C1 segment of cervical spinal cord (tissue), 14 donors: Measurements from ENCODE around the gene PCDHA8.
"Not testable (repeated sequence)": the region's sequence is repeated elsewhere in the genome, so short reads cannot be mapped to it uniquely, and the experiment has no call there.

Source experiments
- DNase-seq, 14 donors: peaks; one replicate each; lab custom pipeline; 2025; lab: John Stamatoyannopoulos, UW

PCDHA8 gene

DNA sequence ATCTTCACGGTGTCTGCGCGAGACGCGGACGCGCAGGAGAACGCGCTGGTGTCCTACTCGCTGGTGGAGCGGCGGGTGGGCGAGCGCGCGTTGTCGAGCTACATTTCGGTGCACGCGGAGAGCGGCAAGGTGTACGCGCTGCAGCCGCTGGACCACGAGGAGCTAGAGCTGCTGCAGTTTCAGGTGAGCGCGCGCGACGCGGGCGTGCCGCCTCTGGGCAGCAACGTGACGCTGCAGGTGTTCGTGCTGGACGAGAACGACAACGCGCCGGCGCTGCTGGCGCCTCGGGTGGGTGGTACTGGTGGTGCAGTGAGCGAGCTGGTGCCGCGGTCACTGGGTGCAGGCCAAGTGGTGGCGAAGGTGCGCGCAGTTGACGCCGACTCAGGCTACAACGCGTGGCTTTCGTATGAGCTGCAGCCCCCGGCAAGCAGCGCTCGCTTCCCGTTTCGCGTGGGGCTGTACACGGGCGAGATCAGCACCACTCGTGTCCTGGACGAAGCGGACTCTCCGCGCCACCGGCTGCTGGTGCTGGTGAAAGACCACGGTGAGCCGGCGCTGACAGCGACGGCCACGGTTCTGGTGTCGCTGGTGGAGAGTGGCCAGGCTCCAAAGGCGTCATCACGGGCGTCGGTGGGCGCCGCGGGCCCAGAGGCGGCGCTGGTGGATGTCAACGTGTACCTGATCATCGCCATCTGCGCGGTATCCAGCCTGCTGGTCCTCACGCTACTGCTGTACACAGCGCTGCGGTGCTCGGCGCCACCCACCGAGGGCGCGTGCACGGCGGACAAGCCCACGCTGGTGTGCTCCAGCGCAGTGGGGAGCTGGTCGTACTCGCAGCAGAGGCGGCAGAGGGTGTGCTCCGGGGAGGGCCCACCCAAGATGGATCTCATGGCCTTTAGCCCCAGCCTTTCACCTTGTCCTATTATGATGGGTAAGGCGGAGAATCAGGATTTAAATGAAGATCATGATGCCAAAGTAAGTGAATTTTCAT is 11.2 kb upstream of the PCDHA8 start:
- not testable (repeated sequence) for DNase-seq

DNA sequence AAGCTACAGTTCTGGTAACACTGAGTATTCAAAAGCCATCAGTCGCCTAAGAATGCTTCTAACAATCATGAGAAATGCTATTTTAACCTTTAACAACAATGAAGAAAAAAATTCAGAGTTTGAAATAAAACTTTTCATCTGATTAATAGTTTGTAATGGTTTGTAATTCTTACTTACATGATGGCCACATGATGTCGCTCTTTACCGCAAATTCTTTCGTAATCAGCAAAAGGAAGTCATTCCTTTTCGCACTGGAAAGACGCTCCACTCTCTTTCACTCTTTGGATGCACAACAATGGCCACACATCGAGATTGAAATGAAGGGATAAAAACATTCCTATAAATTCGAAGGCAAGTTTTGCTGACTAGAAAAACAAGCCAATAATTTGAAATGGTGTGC is 7.0 kb upstream of the PCDHA8 start, which contains the start of gene PCDHA7:
Gene PCDHA7 (plus strand): TSS at position 277 of the 400 bp plus-strand sequence. CDS start 115 bp downstream, at position 392.
- peak in 1 of 14 donors; percentile 1 for DNase-seq

DNA sequence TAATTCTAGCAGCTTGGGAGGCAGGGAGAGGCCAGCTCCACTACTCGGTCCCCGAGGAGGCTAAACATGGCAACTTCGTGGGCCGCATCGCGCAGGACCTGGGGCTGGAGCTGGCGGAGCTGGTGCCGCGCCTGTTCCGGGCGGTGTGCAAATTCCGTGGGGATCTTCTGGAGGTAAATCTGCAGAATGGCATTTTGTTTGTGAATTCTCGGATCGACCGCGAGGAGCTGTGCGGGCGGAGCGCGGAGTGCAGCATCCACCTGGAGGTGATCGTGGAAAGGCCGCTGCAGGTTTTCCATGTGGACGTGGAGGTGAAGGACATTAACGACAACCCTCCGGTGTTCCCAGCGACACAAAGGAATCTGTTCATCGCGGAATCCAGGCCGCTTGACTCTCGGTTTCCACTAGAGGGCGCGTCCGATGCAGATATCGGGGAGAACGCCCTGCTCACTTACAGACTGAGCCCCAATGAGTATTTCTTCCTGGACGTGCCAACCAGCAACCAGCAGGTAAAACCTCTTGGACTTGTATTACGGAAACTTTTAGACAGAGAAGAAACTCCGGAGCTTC is 6.5 kb upstream of the PCDHA8 start:
- peak in 1 of 14 donors; percentile 2 for DNase-seq

DNA sequence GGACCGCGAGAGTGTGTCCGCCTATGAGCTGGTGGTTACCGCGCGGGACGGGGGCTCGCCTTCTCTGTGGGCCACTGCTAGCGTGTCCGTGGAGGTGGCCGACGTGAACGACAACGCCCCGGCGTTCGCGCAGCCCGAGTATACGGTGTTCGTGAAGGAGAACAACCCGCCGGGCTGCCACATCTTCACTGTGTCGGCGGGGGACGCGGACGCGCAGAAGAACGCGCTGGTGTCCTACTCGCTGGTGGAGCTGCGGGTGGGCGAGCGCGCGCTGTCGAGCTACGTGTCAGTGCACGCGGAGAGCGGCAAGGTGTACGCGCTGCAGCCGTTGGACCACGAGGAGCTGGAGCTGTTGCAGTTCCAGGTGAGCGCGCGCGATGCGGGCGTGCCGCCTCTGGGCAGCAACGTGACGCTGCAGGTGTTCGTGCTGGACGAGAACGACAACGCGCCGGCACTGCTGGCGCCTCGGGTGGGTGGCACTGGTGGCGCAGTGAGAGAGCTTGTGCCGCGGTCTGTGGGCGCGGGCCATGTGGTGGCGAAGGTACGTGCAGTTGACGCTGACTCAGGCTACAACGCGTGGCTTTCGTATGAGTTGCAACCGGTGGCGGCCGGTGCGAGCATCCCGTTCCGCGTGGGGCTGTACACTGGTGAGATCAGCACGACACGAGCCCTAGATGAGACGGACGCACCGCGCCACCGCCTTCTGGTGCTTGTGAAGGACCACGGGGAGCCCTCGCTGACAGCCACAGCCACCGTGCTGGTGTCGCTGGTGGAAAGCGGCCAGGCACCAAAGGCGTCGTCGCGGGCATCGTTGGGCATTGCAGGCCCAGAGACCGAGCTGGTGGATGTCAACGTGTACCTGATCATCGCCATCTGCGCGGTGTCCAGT is 5.1 kb upstream of the PCDHA8 start:
- DNase-seq, result no peak

DNA sequence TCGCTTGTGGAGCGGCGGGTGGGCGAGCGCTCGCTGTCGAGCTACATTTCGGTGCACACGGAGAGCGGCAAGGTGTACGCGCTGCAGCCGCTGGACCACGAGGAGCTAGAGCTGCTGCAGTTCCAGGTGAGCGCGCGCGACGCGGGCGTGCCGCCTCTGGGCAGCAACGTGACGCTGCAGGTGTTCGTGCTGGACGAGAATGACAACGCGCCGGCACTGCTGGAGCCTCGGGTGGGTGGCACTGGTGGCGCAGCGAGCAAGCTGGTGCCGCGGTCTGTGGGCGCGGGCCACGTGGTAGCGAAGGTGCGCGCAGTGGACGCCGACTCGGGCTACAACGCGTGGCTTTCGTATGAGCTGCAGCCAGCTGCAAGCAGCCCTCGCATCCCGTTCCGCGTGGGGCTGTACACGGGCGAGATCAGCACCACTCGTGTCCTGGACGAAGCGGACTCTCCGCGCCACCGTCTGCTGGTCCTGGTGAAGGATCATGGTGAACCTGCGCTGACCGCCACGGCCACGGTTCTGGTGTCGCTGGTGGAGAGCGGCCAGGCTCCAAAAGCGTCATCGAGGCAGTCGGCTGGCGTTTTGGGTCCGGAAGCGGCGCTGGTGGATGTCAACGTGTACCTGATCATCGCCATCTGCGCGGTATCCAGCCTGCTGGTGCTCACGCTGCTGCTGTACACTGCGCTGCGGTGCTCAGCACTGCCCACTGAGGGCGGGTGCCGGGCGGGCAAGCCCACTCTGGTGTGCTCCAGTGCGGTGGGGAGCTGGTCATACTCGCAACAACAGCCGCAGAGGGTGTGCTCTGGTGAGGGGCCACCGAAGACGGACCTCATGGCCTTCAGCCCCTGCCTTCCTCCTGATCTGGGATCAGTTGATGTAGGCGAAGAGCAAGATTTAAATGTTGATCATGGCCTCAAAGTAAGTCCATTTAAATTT is 2.1 kb downstream of the PCDHA8 start:
- DNase-seq, result no peak

DNA sequence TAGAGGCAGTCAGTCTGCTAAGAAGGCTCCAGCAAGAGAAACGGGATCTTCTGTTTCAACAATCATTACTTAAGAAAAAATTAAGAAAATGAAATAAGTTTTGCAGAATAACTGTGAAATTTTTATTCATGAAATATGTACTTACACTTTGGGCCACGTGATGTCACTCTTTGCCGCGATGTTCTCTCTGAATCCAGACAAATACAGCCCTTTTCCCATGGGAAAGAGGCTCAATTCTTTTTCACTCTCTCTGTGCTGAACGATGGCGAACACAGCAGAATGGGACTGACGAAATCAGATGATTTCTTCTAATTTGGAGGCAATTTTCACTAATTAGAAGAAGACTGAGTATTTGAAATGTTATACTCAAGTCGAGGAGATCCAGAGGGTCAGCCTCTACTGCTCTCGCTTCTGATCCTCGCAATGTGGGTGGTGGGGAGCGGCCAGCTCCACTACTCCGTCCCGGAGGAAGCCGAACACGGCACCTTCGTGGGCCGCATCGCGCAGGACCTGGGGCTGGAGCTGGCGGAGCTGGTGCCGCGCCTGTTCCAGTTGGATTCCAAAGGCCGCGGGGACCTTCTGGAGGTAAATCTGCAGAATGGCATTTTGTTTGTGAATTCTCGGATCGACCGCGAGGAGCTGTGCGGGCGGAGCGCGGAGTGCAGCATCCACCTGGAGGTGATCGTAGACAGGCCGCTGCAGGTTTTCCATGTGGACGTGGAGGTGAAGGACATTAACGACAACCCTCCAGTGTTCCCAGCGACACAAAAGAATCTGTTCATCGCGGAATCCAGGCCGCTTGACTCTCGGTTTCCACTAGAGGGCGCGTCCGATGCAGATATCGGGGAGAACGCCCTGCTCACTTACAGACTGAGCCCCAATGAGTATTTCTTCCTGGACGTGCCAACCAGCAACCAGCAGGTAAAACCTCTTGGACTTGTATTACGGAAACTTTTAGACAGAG is 7.4 kb downstream of the PCDHA8 start, which contains the start of gene PCDHA9:
Gene PCDHA9 (plus strand): TSS at position 244 of the 964 bp plus-strand sequence. CDS start 114 bp downstream, at position 358.
- peak in 1 of 14 donors; percentile 19 for DNase-seq

DNA sequence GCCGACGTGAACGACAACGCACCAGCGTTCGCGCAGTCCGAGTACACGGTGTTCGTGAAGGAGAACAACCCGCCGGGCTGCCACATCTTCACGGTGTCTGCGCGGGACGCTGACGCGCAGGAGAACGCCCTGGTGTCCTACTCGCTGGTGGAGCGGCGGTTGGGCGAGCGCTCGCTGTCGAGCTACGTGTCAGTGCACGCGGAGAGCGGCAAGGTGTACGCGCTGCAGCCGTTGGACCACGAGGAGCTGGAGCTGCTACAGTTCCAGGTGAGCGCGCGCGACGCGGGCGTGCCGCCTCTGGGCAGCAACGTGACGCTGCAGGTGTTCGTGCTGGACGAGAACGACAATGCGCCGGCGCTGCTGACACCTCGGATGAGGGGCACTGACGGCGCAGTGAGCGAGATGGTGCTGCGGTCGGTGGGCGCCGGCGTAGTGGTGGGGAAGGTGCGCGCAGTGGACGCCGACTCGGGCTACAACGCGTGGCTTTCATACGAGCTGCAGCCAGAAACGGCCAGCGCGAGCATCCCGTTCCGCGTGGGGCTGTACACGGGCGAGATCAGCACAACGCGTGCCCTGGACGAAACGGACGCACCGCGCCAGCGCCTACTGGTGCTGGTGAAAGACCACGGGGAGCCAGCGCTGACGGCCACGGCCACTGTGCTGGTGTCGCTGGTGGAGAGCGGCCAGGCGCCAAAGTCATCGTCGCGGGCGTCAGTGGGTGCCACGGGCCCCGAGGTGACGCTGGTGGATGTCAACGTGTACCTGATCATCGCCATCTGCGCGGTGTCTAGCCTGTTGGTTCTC is 9.0 kb downstream of the PCDHA8 start:
- DNase-seq, result not testable (repeated sequence)

DNA sequence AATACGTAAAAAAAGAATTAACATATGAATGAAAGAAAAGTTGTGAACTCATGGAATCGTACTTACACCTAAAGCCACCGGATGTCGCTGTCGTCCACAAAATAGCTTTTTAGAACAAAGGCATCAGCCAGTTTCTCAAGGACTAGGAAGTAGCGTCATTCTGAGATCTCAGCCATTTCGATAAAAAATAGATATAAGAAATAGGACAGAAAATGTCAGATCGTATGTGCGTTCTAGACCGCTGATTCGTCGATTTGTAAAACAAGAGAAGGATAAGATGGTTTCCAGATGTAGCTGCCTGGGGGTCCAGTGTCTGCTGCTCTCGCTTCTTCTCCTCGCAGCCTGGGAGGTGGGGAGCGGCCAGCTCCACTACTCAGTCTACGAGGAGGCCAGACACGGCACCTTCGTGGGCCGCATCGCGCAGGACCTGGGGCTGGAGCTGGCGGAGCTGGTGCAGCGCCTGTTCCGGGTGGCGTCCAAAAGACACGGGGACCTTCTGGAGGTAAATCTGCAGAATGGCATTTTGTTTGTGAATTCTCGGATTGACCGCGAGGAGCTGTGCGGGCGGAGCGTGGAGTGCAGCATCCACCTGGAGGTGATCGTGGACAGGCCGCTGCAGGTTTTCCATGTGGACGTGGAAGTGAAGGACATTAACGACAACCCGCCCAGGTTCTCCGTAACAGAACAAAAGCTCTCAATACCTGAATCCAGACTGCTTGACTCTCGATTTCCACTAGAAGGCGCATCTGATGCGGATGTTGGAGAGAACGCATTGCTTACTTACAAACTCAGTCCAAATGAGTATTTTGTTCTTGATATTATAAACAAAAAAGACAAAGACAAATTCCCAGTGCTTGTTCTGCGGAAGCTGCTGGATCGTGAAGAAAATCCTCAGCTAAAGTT is 15.0 kb downstream of the PCDHA8 start, which contains the start of gene PCDHA10:
Gene PCDHA10 (plus strand): TSS at position 126 of the 903 bp plus-strand sequence. CDS start 152 bp downstream, at position 278.
- peak in 1 of 14 donors; percentile 6 for DNase-seq

DNA sequence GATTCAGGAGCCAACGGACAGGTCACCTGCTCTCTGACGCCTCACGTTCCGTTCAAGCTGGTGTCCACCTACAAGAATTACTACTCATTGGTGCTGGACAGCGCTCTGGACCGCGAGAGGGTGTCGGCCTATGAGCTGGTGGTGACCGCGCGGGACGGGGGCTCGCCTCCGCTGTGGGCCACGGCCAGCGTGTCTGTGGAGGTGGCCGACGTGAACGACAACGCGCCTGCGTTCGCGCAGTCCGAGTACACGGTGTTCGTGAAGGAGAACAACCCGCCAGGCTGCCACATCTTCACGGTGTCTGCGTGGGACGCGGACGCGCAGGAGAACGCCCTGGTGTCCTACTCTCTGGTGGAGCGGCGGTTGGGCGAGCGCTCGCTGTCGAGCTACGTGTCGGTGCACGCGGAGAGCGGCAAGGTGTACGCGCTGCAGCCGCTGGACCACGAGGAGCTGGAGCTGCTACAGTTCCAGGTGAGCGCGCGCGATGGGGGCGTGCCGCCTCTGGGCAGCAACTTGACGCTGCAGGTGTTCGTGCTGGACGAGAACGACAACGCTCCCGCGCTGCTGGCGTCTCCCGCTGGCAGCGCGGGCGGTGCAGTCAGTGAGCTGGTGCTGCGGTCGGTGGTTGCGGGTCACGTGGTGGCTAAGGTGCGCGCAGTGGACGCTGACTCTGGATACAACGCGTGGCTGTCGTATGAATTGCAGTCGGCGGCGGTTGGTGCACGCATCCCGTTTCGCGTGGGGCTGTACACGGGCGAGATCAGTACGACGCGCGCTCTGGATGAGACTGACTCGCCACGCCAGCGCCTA is 16.4 kb downstream of the PCDHA8 start:
- no peak for DNase-seq

DNA sequence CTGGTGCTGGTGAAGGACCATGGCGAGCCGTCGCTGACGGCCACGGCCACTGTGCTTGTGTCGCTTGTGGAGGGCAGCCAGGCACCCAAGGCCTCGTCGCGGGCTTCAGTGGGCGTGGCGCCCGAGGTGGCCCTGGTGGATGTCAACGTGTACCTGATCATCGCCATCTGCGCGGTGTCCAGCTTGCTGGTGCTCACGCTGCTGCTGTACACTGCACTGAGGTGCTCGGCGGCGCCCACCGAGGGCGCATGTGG is 16.9 kb downstream of the PCDHA8 start:
- no peak for DNase-seq

DNA sequence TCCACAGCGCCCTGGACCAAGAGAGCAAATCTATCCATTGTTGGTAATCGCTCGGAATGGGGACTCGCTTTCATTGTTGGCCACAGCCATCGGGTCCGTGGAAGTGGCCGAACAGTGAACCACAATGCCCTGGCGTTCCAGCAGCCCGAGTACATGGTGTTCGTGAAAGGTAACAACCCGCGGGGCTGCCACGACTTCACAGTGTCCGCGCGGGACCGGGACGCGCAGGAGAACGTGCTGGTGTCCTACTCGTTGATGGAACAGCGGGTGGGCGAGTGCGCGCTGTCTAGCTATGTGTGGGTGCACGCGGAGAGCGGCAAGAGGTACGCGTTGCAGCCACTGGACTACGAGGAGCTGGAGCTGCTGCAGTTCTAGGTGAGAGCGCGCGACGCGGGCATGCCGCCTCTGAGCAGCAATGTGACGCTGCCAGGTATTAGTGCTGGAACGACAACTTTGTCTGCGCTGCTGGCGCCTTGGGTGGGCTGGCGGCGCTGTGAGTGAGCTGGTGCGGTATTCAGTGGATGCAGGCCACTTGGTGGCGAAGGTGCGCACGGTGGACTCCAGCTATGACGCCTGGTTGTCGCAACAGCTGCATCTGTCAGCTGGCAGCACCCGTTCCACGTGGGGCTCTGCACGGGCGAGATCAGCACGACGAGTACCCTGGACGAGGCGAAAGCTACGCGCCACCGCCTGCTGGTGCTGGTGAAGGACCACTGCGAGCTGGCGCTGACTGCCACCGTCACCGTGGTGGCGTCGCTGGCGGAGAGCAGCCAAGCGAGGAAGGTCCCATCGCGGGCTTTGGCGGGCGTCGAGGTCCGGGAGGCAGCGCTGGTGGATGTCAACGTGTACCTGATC is 21.7 kb downstream of the PCDHA8 start:
- DNase-seq, result no peak

DNA sequence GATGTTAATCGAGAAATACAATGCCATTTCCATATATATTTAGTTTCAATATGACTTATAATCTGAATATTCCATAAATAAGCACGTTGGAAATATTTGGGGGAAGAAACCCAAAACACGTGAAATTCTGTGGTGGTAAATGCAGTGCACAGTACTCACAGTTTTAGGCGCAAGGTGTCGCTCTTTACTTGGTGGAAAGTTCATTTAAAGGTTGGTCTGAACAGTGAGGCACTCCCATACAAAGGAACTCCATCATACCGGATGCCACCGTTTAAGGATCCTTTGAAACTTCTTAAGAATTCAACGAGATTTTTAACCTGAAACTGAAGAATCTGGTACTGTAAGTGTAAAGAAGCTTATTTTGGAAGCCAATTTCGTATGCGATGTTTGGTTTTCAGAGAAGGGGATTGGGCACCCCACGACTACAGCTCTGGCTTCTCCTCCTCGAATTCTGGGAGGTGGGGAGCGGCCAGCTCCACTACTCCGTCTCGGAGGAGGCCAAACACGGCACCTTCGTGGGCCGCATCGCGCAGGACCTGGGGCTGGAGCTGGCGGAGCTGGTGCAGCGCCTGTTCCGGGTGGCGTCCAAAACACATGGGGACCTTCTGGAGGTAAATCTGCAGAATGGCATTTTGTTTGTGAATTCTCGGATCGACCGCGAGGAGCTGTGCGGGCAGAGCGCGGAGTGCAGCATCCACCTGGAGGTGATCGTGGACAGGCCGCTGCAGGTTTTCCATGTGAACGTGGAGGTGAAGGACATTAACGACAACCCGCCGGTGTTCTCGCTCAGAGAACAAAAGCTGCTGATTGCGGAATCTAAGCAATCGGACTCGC is 28.0 kb downstream of the PCDHA8 start, which contains the start of gene PCDHA11:
Gene PCDHA11 (plus strand): TSS at position 237 of the 834 bp plus-strand sequence. CDS start 147 bp downstream, at position 384.
- DNase-seq, result peak in 1 of 14 donors; percentile 47

DNA sequence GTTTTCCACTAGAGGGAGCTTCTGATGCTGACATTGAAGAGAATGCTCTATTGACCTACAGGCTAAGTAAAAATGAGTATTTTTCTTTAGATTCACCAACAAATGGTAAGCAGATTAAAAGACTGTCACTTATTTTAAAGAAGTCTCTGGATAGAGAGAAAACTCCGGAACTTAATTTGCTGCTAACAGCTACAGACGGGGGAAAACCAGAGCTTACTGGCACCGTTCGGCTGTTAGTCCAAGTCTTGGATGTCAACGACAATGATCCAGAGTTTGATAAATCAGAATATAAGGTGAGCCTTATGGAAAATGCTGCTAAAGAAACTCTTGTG is 28.5 kb downstream of the PCDHA8 start:
- no peak for DNase-seq
